ENCODE data around the gene DNAJC9. TPM values are rescaled to one million over a fixed set of nuclear protein-coding genes. Genes with fewer than 3 reads are reported as not detected.

DNAJC9 gene
- total RNA-seq, 1 donor from 2014 or later: 12.4 TPM

DNA sequence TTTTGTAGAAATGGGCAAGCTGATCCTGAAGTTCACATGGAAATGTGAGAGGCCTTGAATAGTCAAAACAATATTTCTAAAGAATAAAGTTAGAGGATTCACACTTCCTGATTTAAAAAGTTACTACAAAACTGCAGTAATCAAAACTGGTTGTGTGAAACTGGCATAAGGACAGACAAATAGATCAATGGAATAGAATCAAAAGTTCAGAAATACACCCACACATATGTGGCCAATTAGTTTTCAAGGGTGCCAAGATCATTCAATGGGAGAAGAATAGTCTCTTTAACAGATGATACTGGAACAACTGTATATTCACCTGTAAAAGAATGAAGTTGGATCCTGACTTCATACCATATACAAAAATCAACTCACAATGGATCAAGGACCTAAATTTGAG lies 27.7 kb downstream of the DNAJC9 start:
- Histone ChIP-seq H3K27ac (no peak overlapping the region), H3K4me3 (no peak overlapping the region), H3K9me3 (no peaks in the 10 kb centered on the region), H3K4me1 (no peaks in the 10 kb centered on the region), H3K36me3 (peaks cover 16% of the 10 kb centered on the region), H3K27me3 (no peaks in the 10 kb centered on the region)
- no peak for DNase-seq
- intact Hi-C loops (cut with DNase I): no loop called here
- TF ChIP-seq, protein P1, sequence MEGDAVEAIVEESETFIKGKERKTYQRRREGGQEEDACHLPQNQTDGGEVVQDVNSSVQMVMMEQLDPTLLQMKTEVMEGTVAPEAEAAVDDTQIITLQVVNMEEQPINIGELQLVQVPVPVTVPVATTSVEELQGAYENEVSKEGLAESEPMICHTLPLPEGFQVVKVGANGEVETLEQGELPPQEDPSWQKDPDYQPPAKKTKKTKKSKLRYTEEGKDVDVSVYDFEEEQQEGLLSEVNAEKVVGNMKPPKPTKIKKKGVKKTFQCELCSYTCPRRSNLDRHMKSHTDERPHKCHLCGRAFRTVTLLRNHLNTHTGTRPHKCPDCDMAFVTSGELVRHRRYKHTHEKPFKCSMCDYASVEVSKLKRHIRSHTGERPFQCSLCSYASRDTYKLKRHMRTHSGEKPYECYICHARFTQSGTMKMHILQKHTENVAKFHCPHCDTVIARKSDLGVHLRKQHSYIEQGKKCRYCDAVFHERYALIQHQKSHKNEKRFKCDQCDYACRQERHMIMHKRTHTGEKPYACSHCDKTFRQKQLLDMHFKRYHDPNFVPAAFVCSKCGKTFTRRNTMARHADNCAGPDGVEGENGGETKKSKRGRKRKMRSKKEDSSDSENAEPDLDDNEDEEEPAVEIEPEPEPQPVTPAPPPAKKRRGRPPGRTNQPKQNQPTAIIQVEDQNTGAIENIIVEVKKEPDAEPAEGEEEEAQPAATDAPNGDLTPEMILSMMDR (IDR thresholded peaks at IDR 0.05): no peak
- no peak for ATAC-seq

DNA sequence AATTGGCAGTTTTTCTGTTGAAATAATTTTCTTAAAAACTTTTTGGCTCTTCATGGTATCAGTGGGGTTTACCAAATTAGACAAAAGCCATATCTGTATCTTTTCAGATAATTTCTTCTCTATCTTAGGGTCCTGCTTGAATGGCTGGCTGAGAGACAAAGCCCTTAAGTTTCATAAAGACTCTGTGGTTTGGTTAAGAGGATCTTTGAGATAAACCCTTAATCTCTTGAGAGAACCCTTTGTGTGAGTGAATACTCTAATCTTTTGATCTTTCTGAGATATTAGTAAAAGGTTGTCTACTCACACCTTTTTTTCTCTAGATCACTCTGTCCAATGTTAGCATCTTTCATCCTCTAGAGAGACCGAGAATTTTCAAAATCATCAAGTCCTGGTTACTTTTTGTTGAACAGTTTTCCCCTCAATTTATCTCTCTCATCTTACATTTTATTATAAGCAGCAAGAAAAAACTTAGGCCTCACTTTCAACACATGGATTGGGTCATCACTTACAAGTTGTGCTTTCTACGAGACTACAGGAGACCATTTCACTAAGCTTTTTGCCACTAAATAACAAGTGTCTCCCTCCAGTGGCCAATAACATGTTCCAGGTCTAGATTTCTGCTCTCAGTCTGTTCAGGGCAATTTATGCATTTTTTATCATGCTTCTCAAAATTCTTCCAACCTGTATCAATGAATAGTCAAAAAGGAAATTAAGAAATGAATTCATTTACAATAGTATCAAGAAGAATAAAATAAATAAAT lies 28.4 kb downstream of the DNAJC9 start:
- TF ChIP-seq, protein P1 (IDR thresholded peaks at IDR 0.05): peak; percentile 17
- Histone ChIP-seq H3K4me1 (no peaks in the 10 kb centered on the region), H3K4me3 (no peak overlapping the region), H3K27ac (no peak overlapping the region), H3K9me3 (no peaks in the 10 kb centered on the region), H3K27me3 (no peaks in the 10 kb centered on the region), H3K36me3 (peaks cover 16% of the 10 kb centered on the region)
- DNase-seq (no peak), ATAC-seq (no peak)
- intact Hi-C loops (cut with DNase I): no loop called here

DNA sequence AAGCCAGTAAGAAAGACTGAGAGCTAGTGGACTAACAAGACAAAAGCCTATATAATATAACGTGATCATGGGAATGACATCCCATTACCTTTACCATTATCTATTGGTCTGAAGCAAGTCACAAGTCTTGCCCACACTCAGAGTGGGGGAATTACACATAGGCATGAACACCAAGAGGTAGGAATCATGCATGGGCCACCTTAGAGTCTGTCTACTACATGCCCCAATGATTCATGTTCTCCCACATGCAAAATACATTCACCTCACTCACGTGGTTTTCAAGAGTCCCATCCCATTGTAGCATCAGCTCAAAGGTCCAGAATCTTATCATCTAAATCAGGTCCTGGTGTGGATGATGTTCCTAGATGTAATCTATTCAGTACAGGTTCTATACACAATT lies 29.4 kb downstream of the DNAJC9 start:
- Histone ChIP-seq H3K27ac (no peak overlapping the region), H3K27me3 (no peaks in the 10 kb centered on the region), H3K9me3 (no peaks in the 10 kb centered on the region), H3K4me3 (no peak overlapping the region), H3K4me1 (no peaks in the 10 kb centered on the region), H3K36me3 (peaks cover 16% of the 10 kb centered on the region)
- no peak for DNase-seq
- TF ChIP-seq, protein P1 (IDR thresholded peaks at IDR 0.05): no peak
- no peak for ATAC-seq
- intact Hi-C loops (cut with DNase I): no loop called here

DNA sequence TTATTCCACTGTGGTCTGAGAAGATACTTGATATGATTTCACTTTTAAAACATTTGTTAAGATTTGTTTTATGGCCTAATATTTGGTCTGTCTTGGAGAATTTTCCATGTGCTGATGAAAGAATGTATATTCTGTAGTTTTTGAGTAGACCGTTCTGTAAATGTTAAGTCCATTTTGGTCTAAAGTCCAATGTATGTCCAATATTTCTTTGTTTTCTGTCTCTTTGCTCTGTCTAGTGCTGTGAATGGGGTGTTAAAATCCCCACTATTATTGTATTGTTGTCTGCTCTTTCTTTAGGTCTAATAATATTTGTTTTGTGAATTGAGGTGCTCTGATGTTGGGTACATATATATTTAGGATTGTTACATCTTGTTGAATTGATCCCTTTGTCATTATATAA lies 31.3 kb downstream of the DNAJC9 start:
- TF ChIP-seq, protein P1 (IDR thresholded peaks at IDR 0.05): no peak
- intact Hi-C loops (cut with DNase I): no loop called here
- H3K27ac ChIP-seq: no peak overlapping the region
- no peaks in the 10 kb centered on the region for H3K4me1 ChIP-seq
- H3K9me3 ChIP-seq: no peaks in the 10 kb centered on the region
- H3K36me3 ChIP-seq: peaks cover 16% of the 10 kb centered on the region
- ATAC-seq: no peak
- DNase-seq: no peak
- H3K27me3 ChIP-seq: no peaks in the 10 kb centered on the region
- H3K4me3 ChIP-seq: no peak overlapping the region

DNA sequence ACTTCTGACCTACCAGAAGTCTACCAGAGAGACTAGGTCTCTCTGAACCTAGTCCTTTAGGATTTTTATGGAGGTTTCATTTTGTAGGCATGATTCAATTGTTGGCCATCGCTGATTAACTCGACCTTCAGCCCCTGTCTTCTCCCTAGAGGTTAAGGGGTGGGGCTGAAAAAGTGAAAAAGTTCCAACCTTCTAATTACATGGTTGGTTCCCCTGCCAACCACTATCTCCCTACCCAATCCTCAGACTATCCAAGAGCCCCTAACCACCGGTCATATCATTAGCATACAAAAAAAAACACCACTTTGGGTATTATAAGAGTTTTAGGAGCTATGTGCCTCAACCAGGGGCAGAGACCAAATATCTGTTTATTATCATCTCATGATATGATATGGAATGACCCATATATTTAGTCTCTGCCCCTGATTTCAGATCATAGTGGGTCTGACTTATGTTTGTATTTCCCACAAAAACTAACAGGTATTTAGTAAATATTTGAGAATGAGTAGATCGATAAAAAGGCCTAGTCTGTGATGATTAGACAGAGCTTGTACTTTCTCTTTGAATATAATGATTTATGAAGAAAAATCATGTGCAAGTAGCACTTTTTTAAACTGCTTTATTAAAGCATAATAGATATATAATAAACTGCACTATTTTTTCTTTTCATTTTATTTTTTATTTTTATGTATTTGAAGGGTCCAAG lies 35.8 kb downstream of the DNAJC9 start:
- intact Hi-C loops (cut with DNase I): no loop called here
- no peaks in the 10 kb centered on the region for H3K4me1 ChIP-seq

More for the DNA sequence above, 35.8 kb downstream of the DNAJC9 start:
- no peaks in the 10 kb centered on the region for H3K27me3 ChIP-seq
- H3K27ac ChIP-seq: no peak overlapping the region
- H3K4me3 ChIP-seq: no peak overlapping the region
- DNase-seq (no peak), ATAC-seq (no peak)
- peaks cover 11% of the 10 kb centered on the region for H3K36me3 ChIP-seq
- TF ChIP-seq, protein P1 (IDR thresholded peaks at IDR 0.05): no peak
- no peaks in the 10 kb centered on the region for H3K9me3 ChIP-seq

All from upper lobe of right lung (tissue), 1 donor.